Astrocyte of the cerebellum (primary cell): ENCODE data around the gene IQCE.

Experiments
- DNase-seq: peaks from one replicate; pipeline ENCODE4 v3.0.0-alpha.2; 2011; ENCODE audit warnings: low read depth
- H3K4me3 ChIP-seq: 2 replicates; pipeline ENCODE4 v1.5.1; 2011; ENCODE audit warnings: mild to moderate bottlenecking, low read depth, low read length, moderate library complexity
- CTCF ChIP-seq: IDR thresholded peaks from 2 replicates; pipeline ENCODE4 v1.5.1; 2012; ENCODE audit warnings: low read length, low read depth, moderate library complexity, mild to moderate bottlenecking; ENCODE audit errors: missing control alignments
- in situ Hi-C: cut with HindIII; loops from 2 replicates; pipeline ENCODE4 v1.10.0; 2017; ENCODE audit warnings: low sequenced_read_pairs

Gene IQCE

DNA sequence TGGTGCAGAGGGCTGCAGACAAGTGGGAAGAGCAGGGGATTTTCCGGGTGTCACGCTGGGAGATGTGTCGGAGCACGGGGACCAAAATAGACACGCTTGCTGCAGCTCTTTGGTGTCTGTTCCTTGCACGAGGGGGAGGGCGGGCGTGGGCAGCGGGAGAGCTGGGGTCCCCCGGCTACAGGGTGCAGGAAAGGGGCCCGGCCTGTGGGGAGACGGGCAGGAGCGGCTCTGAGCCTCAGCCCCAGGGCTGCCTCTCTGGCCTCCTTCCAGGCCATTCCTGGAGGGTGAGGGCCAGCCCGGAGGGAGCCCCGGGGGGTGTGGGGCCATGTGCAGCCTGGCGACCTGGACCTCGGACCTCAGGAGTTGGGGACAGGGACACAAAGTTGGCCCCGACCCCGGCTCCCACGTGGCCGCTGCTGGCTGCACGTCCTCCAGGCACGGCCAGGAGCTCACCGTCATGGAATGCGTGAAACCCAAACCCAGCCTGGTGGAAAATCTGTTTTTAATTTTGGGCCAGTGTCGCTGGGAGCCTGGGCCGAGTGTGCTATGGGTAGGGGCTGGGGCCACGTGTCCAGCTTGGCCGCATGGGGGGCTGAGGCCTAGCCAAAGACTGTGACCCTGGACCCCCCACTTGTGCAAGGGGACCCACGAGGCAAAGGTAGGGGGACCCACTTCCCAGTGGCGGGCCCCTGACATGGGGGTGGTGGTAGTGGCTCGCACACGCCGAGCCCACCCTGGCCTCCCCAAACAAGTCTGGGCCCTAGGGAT lies 79.6 kb downstream of the IQCE start:
- in situ Hi-C loops, result no loop called here

DNA sequence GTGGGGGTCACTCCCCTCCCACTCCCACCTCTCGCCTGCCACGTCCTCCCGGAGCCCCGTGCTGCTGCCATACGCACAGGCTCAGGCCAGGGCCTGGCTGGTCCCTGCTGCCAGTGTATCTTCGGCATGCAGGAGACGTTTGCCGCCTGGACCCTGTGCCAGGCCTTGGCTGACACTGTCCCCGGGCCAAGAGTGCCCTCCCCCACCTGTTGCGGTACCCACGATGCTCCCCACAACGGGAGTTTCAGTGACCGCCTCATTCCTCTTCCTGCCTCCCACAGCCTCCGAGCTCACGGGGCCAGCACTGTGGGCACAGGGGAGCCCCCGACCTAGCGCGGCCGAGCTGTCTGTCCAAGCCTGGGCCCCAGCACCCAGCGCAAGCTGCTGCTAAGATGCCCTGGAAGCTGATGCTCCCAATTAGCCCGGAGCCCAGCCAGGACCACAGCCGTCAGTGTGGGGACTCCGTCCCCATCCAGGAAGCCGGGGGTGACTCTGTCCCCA lies 80.5 kb downstream of the IQCE start:
- no peak for DNase-seq
- in situ Hi-C loops, result no loop called here
- no peak overlapping the region for H3K4me3 ChIP-seq
- no peak for TF ChIP-seq CTCF

More for the DNA sequence above, 79.6 kb downstream of the IQCE start:
- no peak overlapping the region for H3K4me3 ChIP-seq
- TF ChIP-seq CTCF, result no peak
- peak; percentile 66 for DNase-seq

GRCh38 chr7:2639695-2640481 lies 81.1 kb downstream of the IQCE start:
- no peak for TF ChIP-seq CTCF
- no peak overlapping the region for H3K4me3 ChIP-seq
- no peak for DNase-seq
- in situ Hi-C loops, result no loop called here

DNA sequence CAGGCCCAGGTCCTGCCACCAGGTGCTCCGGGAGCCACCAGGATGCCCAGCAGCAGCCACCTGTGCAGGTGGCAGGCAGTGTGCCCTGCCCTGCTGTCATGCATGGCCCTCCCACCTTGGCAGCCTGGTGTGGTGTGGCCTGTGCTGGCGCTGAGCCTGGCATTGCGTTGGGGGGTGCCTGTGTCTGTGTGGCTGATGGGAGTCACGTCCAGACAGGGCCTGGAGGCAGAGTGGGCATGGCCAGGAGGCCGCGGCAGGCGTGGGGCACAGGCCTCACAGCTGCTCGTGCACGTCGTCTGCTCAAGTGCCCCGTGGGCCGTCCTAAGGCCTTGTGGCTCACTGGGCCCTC lies 81.7 kb downstream of the IQCE start:
- DNase-seq, result no peak

DNA sequence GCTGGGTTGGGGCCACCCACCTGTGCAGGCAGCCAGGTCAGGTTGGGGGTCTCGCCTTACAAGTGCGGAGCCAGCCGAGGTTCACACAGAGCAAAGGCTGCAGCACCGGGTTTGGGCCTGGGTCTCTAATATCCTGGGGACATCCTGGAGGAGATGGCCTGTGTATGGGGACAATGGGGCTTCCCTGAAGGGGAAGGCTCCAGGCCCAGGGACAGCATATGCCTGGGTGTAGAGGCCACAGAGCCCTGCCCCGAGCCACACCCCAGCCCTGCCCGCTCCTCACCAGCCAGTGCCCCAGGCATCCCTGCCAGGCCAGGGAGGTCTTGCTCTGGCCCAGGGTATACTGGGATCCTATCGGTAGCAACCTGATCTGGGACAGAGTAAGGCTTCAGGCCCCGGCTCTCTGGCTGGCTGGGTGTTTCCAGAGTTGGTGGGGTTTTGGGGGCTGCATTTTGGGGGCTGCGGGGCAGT lies 82.1 kb downstream of the IQCE start:
- H3K4me3 ChIP-seq, result no peak overlapping the region

More for the DNA sequence above, 81.7 kb downstream of the IQCE start:
- H3K4me3 ChIP-seq, result no peak overlapping the region
- in situ Hi-C loops, result no loop called here
- no peak for TF ChIP-seq CTCF

More for the DNA sequence above, 82.1 kb downstream of the IQCE start:
- TF ChIP-seq CTCF, result no peak
- in situ Hi-C loops, result no loop called here
- no peak for DNase-seq
